Right lobe of liver (tissue), 6 donors: ENCODE results near the gene SLC17A4. TPM values are rescaled to one million over a fixed set of nuclear protein-coding genes. Genes with fewer than 3 reads are reported as not detected.

Source experiments
- ATAC-seq, 4 donors: fragments of 200-7000 bp; cut with Tn5 transposase; one replicate each; pipeline ENCODE4 v1.9.1; 2020; ENCODE audit warnings: mild to moderate bottlenecking in 4 of 4, moderate library complexity in 4 of 4
- DNase-seq, 3 donors: peaks; one replicate each; pipeline ENCODE4 v3.0.0-alpha.2; 2020
- H3K27ac ChIP-seq, 3 donors: fragments of 200-600 bp; one replicate each; pipeline ENCODE4 v1.8.0; 2022
- H3K27me3 ChIP-seq, 2 donors: fragments of 200-600 bp; one replicate each; pipeline ENCODE4 v1.8.0; 2022
- H3K36me3 ChIP-seq, 4 donors: fragments of 200-600 bp; sonication (generic) in 1 of 4; one replicate each; pipeline versions ENCODE4 v1.5.1 to v1.8.0; 2017 to 2022; ENCODE audit warnings: control low read depth in 1 of 4
- H3K4me1 ChIP-seq, 4 donors: fragments of 200-600 bp; sonication (generic) in 1 of 4; one replicate each; pipeline versions ENCODE4 v1.5.1 to v1.8.0; 2017 to 2022; ENCODE audit warnings: control low read depth in 1 of 4
- H3K4me3 ChIP-seq, 3 donors: fragments of 200-600 bp; one replicate each; pipeline ENCODE4 v1.8.0; 2022
- H3K9me3 ChIP-seq, 4 donors: fragments of 200-600 bp; sonication (generic) in 1 of 4; one replicate each; pipeline versions ENCODE4 v1.5.1 to v1.8.0; 2017 to 2022; ENCODE audit warnings: control low read depth in 1 of 4
- POLR2A ChIP-seq: fragments of 450-650 bp; IDR thresholded peaks from one replicate; pipeline ENCODE4 v1.6.1; 2017; ENCODE audit warnings: antibody characterized with exemption, mild to moderate bottlenecking
- WGBS: methylation state at CpG from one replicate; pipeline ENCODE4 v1.1.6; 2018; ENCODE audit warnings: low coverage, low lambda C conversion rate; ENCODE audit not compliant: insufficient coverage; ENCODE audit errors: missing lambda C conversion rate; 5-methylcytosine and 5-hydroxymethylcytosine counted together
- intact Hi-C, 2 donors: fragments of 100-400 bp; cut with DNase I; formaldehyde crosslinking; loops; one replicate each; pipeline versions ENCODE4 v1.11.2 to v1.14.1; 2022
- total RNA-seq, 6 experiments: library from RNA; depleted of rRNA in 2 of 6; stranded (reverse); fragments of >200 nt in 2 of 6; fragmentation: NEBNext Ultra II Directional in 3 of 6; extraction: Animal tissue kit (Norgen Biotek cat#: 25700) in 3 of 6; gene quantifications; one replicate each; pipeline versions ENCODE4 v1.1.0 to v1.2.4, GENCODE V29; 2016 to 2023
- TF ChIP-seq, protein P1 (sequence below), 4 donors: fragments of 200-600 bp in 3 of 4; fragments of 450-650 bp in 1 of 4; IDR thresholded peaks; one replicate each; pipeline versions ENCODE4 v1.5.1 to v1.8.0; 2016 to 2022; ENCODE audit warnings: antibody characterized with exemption in 4 of 4, mild to moderate bottlenecking in 2 of 4
- donor health status: DM: no; HTN: yes; CAD: no.
- donor health status: DM: no; HTN: no; CAD: no.
- donor health status: DM: no; HTN: no; CAD: no.
- donor health status: DM: no; HTN: yes; CAD: no.
- donor health status: DM: no; HTN: yes; CAD: no.

The SLC17A4 gene
- total RNA-seq, 6 experiments from 2014 or later: 6.8 to 23.7 (median 19.5) TPM

DNA sequence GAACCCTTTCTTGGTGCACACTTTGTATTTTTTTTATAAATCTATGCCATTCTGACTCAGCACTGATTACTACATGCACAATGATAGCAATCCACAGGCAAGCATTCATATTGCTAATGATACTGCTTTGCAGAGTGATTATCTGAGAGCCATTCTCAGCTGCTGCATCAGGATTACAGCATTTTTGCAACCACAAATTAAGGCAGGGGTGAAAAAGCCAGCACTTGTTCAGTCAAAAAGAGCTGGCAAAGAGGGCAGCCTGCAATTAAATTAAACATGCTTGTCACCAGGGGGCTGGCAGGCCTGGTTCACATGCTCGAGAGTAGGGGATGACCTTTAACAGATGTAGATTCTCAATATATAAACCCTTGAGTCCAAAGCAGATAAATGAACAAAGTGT lies 40.7 kb upstream of the SLC17A4 start:
- 58% methylated on average over 1 of the region's 1 CpG for WGBS
- DNase-seq (no peak), ATAC-seq (no peak)
- H3K4me1 ChIP-seq: no peaks in the 10 kb centered on the region
- no peak for TF ChIP-seq POLR2A
- TF ChIP-seq, protein P1, sequence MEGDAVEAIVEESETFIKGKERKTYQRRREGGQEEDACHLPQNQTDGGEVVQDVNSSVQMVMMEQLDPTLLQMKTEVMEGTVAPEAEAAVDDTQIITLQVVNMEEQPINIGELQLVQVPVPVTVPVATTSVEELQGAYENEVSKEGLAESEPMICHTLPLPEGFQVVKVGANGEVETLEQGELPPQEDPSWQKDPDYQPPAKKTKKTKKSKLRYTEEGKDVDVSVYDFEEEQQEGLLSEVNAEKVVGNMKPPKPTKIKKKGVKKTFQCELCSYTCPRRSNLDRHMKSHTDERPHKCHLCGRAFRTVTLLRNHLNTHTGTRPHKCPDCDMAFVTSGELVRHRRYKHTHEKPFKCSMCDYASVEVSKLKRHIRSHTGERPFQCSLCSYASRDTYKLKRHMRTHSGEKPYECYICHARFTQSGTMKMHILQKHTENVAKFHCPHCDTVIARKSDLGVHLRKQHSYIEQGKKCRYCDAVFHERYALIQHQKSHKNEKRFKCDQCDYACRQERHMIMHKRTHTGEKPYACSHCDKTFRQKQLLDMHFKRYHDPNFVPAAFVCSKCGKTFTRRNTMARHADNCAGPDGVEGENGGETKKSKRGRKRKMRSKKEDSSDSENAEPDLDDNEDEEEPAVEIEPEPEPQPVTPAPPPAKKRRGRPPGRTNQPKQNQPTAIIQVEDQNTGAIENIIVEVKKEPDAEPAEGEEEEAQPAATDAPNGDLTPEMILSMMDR (IDR thresholded peaks at IDR 0.05): no peak
- H3K4me3 ChIP-seq: no peak overlapping the region
- H3K27ac ChIP-seq: no peak overlapping the region
- H3K36me3 ChIP-seq: no peaks in the 10 kb centered on the region
- intact Hi-C loops: no loop called here
- no peaks in the 10 kb centered on the region for H3K27me3 ChIP-seq
- H3K9me3 ChIP-seq: no peaks in the 10 kb centered on the region

GRCh38 chr6:25714765-25715164 lies 39.8 kb upstream of the SLC17A4 start:
- Histone ChIP-seq H3K27me3 (no peaks in the 10 kb centered on the region), H3K27ac (no peak overlapping the region), H3K9me3 (no peaks in the 10 kb centered on the region), H3K4me1 (no peaks in the 10 kb centered on the region), H3K4me3 (no peak overlapping the region), H3K36me3 (no peaks in the 10 kb centered on the region)
- TF ChIP-seq POLR2A: no peak
- intact Hi-C loops: no loop called here
- DNase-seq: no peak
- no peak for ATAC-seq
- WGBS: 50% methylated on average over 3 of the region's 3 CpGs

- Histone ChIP-seq H3K4me3 (no peak overlapping the region), H3K27ac (no peak overlapping the region), H3K4me1 (no peaks in the 10 kb centered on the region), H3K27me3 (no peaks in the 10 kb centered on the region), H3K9me3 (no peaks in the 10 kb centered on the region), H3K36me3 (no peaks in the 10 kb centered on the region)
- intact Hi-C loops: no loop called here
- TF ChIP-seq, protein P1 (IDR thresholded peaks at IDR 0.05): no peak
- no peak for TF ChIP-seq POLR2A
- no peak for DNase-seq
- WGBS: 76% methylated on average over 4 of the region's 4 CpGs
- ATAC-seq: no peak
These were observed 38.7 kb upstream of the SLC17A4 start for GRCh38 chr6:25715794-25716193.

GRCh38 chr6:25717866-25718740 lies 36.4 kb upstream of the SLC17A4 start:
- TF ChIP-seq, protein P1 (IDR thresholded peaks at IDR 0.05): peak; percentile 56 to 73 (median 62)
- TF ChIP-seq POLR2A: no peak
- Histone ChIP-seq H3K9me3 (no peaks in the 10 kb centered on the region), H3K27ac (no peak overlapping the region), H3K27me3 (no peaks in the 10 kb centered on the region), H3K4me3 (no peak overlapping the region), H3K4me1 (no peaks in the 10 kb centered on the region), H3K36me3 (no peaks in the 10 kb centered on the region)
- WGBS: 41% methylated on average over 6 of the region's 6 CpGs
- ATAC-seq (peak; percentile 51 to 62 (median 54)), DNase-seq (no peak)
- intact Hi-C loops: no loop called here

DNA sequence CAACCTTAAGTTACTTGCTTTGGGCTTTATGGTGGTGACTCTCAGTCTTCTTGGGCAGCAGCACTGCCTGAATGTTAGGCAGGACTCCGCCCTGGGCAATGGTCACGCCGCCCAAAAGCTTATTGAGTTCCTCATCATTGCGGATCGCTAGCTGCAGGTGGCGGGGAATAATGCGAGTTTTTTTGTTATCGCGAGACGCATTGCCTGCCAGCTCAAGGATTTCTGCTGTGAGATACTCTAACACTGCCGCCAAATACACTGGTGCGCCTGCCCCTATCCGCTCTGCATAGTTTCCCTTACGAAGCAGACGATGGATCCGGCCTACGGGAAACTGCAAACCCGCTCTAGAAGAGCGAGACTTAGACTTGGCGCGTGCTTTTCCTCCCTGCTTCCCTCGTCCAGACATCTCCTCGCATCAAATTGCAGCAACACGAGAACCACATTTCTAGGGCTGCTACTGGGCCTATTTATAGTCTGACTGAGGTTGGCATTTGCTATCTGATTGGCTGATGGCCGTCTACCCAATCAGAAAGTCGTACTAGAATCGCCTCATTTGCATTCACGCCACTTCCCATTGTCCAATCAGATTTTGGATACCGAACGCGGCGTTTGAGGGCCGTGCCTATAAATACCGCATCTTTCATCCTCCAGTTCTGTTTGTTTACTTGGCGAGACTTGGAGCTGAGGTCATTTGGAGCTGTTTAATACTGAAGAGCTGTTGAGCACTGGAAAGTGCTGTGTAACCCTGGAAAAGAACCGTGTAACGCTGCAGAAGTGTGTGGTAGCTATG lies 28.2 kb upstream of the SLC17A4 start:
- Histone ChIP-seq H3K27me3 (no peaks in the 10 kb centered on the region), H3K27ac (no peak overlapping the region), H3K36me3 (no peaks in the 10 kb centered on the region), H3K4me1 (no peaks in the 10 kb centered on the region), H3K9me3 (no peaks in the 10 kb centered on the region), H3K4me3 (no peak overlapping the region)
- intact Hi-C loops: no loop called here
- DNase-seq: no peak
- 91% methylated on average over 36 of the region's 37 CpGs for whole genome bisulfite sequencing
- TF ChIP-seq, protein P1 (IDR thresholded peaks at IDR 0.05): no peak
- no peak for TF ChIP-seq POLR2A
- ATAC-seq: no peak
